ENCODE results near the gene PIEZO1. TPM values are rescaled to one million over a fixed set of nuclear protein-coding genes. Genes with fewer than 3 reads are reported as not detected.

PIEZO1 gene
- total and polyA plus RNA-seq, 2 donors (not counting 1 experiment from before 2014, with no cell fraction given), result 108 to 331 TPM

- WGBS (ENCODE audit: insufficient coverage), result under 1% methylated on average over 80 of the region's 84 CpGs
- peak within 1 kb of the TSS; percentile 45 to 90 (median 77) for H3K4me3 ChIP-seq (ENCODE audit: control extremely low read depth in 1 of 5, extremely low read depth in 1 of 5, insufficient read depth in 1 of 5, low read depth in 2 of 5, low read length in 4 of 5)
- H2AFZ ChIP-seq (ENCODE audit: insufficient read depth, low read depth, low read length, poor library complexity, severe bottlenecking), result peak within 1 kb of the TSS; percentile 78
- peaks cover 39% of the 10 kb centered on the region for H4K20me1 ChIP-seq (ENCODE audit: control insufficient read depth, insufficient read depth, low read length, poor library complexity, severe bottlenecking)
- H3K4me1 Mint-ChIP-seq, result peaks cover 19% of the 10 kb centered on the region
- peak within 1 kb of the TSS; percentile 61 to 65 for H3K27ac ChIP-seq (ENCODE audit: low read length in 2 of 2)
- H3K9me3 ChIP-seq (ENCODE audit: control extremely low read depth in 1 of 3, control insufficient read depth in 2 of 3, insufficient read depth in 1 of 3, low read length in 2 of 3), result no peaks in the 10 kb centered on the region
- peaks cover 0 to 23% of the 10 kb centered on the region in 2 experiments for H3K36me3 ChIP-seq (replicated peaks in 1 of 2; ENCODE audit: control extremely low read depth in 1 of 2, control insufficient read depth in 1 of 2, extremely low read depth in 1 of 2, insufficient read depth in 2 of 2, low read length in 1 of 2)
- H3K4me2 ChIP-seq (replicated peaks; ENCODE audit: low read depth, low read length, poor library complexity, severe bottlenecking), result peak within 1 kb of the TSS; percentile 99
- intact Hi-C loops (cut with micrococcal nuclease), result loop anchor here (1.0 kb wide), 8 partner anchors 9 to 748 kb away; partner anchors contain the start of genes CDH15, CDT1, RPL13 and TRAPPC2L
- H3K27me3 ChIP-seq (replicated peaks in 1 of 4; ENCODE audit: control extremely low read depth in 1 of 4, control insufficient read depth in 3 of 4, insufficient read depth in 4 of 4, low read length in 3 of 4), result no peaks in the 10 kb centered on the region
- DNase-seq (peak; percentile 97), ATAC-seq (ENCODE audit: low read depth) (peak; percentile 87)
- H3K9ac ChIP-seq (ENCODE audit: low read length), result peak within 1 kb of the TSS; percentile 79
- H3K79me2 ChIP-seq (ENCODE audit: control insufficient read depth, insufficient read depth, low read length), result peaks cover 15% of the 10 kb centered on the region
- H3K27me3 Mint-ChIP-seq, result no peaks in the 10 kb centered on the region
- H3K9me3 Mint-ChIP-seq (ENCODE audit: insufficient read depth), result no peaks in the 10 kb centered on the region
- H3K4me1 ChIP-seq (ENCODE audit: control insufficient read depth in 2 of 2, insufficient read depth in 2 of 2, low read length in 2 of 2), result peaks cover 11 to 27% of the 10 kb centered on the region in 2 donors
- H3K4me3 Mint-ChIP-seq, result peak within 1 kb of the TSS; percentile 98
- CTCF ChIA-PET, result interaction anchor here (0.9 to 3.9 kb wide), 11 partner anchors 9 to 406 kb away, joined by 3 to 23 read pairs (median 4); partner anchors contain the start of genes GALNS, TRAPPC2L and ZNF778
- POLR2A ChIA-PET, result interaction anchor here (0.7 to 2.3 kb wide), 6 partner anchors 30 to 406 kb away, joined by 4 to 11 read pairs (median 6); partner anchors contain the start of genes GALNS, TRAPPC2L and ZNF778
- H3K27ac Mint-ChIP-seq, result peak within 1 kb of the TSS; percentile 99
- TF ChIP-seq CTCF (IDR thresholded peaks at IDR 0.05) (no peak), EZH2 (IDR thresholded peaks at IDR 0.05; ENCODE audit: borderline replicate concordance, insufficient read depth, low read depth, low read length, poor library complexity, severe bottlenecking) (no peak)
Measured at GRCh38 chr16:88811769-88812512, 26.9 kb upstream of the PIEZO1 start, which contains the start of gene APRT. Gene APRT, minus strand, starts transcription at chr16:88811928. Its CDS starts 29 bp downstream, at chr16:88811899.

Measured in B cell (primary cell).